Measurements from ENCODE around the gene CST9. TPM values are rescaled to one million over a fixed set of nuclear protein-coding genes. Genes with fewer than 3 reads are reported as not detected.

The CST9 gene
- total and polyA plus RNA-seq, 2 of the 13 experiments (the other 11 are each of a cell fraction or from before 2014, with no cell fraction given) = 0.07 TPM; not detected in 1

GRCh38 chr20:23632711-23633573 lies 27.2 kb upstream of the CST9 start (continued):
- TF ChIP-seq CHD4 (IDR thresholded peaks at IDR 0.05; ENCODE audit: borderline replicate concordance, low read length) (no peak), ARHGAP35 (CRISPR knock-in tag; IDR thresholded peaks at IDR 0.05; ENCODE audit: borderline replicate concordance) (no peak), MXD3 (CRISPR knock-in tag; IDR thresholded peaks at IDR 0.05) (0 out of 2 replicates have a peak, but pooled peaks have one; percentile 25), GLI4 (CRISPR knock-in tag; IDR thresholded peaks at IDR 0.05; ENCODE audit: borderline replicate concordance) (no peak), AGO1 (IDR thresholded peaks at IDR 0.05; ENCODE audit: low read depth, low read length, poor library complexity, severe bottlenecking) (no peak), ZNF530 (CRISPR knock-in tag; IDR thresholded peaks at IDR 0.05; ENCODE audit: low read depth) (no peak), ZNF484 (CRISPR knock-in tag; IDR thresholded peaks at IDR 0.05; ENCODE audit: borderline replicate concordance, low read depth) (no peak), KDM5B (CRISPR knock-in tag; IDR thresholded peaks at IDR 0.05; ENCODE audit: borderline replicate concordance) (peak; percentile 24; the same call in 1 of the 2 replicates), HMGA1 (CRISPR knock-in tag; conservative IDR thresholded peaks at IDR 0.05) (no peak), SP140L (CRISPR knock-in tag; IDR thresholded peaks at IDR 0.05; ENCODE audit: borderline replicate concordance) (no peak), ZNF253 (CRISPR knock-in tag; IDR thresholded peaks at IDR 0.05; ENCODE audit: borderline replicate concordance) (no peak), CBFB (CRISPR knock-in tag; IDR thresholded peaks at IDR 0.05) (no peak)

Data from HepG2 (cell line).